GM21737 (cell line): ENCODE measurements around the gene DEPP1.

Experiments
- ATAC-seq: cut with Tn5 transposase; IDR thresholded peaks from one replicate; pipeline ENCODE4 v1.9.1; 2021; ENCODE audit warnings: mild to moderate bottlenecking, moderate library complexity; ENCODE audit not compliant: unreplicated experiment

Gene DEPP1

DNA sequence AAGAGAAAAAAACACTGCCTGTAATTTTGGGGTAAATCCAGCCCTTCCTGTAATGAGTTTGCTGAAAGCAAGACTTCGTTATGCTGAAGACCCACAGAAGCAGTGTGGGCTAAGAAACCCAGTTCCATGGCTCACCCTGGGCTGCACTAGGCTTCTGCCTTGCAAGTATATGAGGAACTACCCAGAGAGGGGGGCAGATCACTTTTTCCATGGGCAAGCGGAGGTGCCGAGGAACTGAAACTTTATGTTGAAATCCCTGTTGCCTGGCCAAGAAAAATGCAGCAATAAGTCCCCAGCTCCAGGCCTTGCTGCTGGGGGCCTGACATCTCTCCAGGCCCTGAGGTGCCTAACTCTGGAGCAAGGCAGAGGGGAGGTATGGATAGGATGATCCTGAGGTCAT lies 10.5 kb downstream of the DEPP1 start:
- no peak for ATAC-seq

DNA sequence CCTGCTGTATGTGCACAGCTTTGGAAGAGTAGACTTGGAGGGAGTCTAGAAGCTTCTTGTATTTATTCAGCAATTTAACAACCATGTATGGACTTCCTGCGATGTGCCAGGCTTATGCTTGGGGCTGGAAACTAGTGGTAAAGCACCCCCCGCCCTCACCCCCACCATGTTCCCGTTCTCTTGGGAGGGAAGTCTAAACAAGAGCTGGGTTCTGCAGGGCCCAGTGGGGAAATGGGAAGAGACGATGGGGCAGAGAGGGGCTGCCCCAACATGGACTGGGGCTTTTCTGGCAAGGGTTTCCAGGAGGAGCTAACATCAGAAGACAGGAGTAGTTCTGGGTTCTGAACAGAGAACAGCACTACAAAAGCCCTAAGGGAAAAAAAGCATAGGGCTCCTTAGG lies 11.0 kb downstream of the DEPP1 start:
- ATAC-seq = no peak

DNA sequence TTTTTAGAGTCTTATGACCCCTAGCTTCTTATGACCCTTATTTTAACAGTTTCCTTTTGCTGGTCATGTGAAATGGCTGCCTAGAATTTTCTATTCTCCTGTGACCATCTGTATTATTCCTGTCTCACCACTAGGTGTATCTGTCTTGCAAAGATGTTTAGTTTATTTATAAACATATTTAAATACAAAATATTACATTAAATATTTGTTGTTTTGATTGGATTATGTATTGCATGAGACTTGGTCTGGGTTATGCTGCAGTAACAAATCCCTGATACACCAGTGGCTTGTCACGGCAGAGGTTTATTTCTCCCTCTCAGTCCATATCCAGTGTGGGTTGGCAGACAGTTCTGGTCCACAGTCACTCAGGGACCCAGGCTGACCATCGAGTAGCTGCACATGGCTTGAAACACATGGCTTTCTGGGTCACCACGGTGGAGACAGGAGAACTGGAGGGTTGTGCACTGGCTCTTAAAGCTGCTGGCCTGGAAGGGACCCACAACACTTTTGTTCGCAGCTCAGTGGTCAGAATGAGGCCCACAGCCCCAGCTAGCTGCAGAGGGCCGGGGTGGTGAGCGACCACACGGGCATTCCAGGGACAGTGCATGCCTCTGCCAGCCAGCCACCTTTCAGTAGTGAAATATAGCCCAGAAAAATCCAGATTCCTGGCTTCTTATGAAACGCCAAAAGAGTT lies 11.6 kb downstream of the DEPP1 start:
- no peak for ATAC-seq

DNA sequence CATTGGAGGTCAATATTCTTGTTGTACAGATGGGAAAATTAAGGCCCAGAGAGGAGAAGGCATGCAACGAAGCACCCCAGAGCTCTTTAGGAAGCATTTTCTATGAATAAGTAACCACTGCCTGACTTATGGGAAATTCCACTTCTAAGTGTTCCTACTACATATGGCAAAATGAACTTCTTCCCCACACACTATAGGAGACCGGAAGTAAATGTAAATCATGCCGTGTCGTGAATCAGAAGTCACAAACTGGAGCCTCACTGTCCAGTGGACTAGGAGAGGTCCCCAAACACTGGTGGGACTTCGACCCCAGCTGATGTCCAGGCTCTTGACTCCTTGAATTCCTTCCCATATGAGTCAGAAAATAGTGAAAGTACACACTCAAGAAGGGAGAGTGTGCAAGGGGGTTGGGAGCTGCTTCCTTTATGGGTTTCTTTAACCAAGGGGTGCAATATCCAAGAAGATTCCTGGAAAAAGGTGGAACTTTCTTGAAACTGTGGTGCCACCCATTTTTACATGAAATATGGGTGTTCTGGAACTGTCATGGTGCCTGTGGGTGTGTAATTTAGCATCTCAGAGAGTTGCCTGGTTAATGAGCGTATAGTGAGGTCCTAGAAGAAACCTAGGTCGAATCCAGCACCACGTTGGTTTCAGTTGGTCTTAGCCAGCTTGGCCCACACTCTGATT lies 12.3 kb downstream of the DEPP1 start:
- peak; percentile 21 for ATAC-seq

DNA sequence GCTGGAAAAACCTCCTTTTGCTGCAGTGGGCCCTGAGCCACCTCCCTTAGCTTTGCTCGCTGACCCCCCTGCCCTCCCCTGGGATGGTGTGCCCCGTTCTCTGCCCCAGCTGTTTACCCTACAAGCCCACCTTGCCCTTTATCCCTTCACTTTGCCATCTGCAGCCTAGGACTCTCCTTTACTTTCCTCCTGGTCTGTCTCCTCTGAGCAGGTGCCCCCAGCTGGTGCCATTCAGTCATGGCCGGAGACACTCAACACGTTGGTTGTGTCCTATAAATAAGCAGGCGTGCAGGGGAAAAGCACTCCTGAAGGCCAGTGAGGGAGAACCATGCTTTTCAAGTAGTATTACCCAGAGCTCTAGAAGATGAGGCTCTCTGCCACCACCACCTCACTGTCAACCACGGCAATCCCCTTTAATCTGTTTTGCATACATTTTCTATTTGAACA lies 12.9 kb downstream of the DEPP1 start:
- peak; percentile 30 for ATAC-seq

DNA sequence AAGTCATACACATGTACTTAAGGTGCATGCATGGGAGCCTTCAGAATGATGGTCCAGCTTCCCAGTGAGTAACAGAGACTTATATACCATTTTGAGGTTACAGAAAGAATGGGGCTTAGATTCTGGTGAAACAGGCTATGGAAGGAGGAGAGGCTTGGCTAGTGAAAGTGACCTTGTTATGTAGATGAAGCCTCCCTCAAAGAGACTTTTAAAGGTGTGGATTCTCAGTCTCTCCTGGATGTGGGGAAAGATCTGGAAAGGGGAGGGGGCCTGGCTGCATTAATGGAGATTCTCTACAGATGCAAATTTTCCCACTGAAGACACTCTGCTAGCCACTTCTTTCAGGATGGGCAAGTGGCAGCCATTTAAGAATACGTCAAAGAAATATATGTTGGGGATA lies 13.5 kb downstream of the DEPP1 start:
- ATAC-seq = no peak

DNA sequence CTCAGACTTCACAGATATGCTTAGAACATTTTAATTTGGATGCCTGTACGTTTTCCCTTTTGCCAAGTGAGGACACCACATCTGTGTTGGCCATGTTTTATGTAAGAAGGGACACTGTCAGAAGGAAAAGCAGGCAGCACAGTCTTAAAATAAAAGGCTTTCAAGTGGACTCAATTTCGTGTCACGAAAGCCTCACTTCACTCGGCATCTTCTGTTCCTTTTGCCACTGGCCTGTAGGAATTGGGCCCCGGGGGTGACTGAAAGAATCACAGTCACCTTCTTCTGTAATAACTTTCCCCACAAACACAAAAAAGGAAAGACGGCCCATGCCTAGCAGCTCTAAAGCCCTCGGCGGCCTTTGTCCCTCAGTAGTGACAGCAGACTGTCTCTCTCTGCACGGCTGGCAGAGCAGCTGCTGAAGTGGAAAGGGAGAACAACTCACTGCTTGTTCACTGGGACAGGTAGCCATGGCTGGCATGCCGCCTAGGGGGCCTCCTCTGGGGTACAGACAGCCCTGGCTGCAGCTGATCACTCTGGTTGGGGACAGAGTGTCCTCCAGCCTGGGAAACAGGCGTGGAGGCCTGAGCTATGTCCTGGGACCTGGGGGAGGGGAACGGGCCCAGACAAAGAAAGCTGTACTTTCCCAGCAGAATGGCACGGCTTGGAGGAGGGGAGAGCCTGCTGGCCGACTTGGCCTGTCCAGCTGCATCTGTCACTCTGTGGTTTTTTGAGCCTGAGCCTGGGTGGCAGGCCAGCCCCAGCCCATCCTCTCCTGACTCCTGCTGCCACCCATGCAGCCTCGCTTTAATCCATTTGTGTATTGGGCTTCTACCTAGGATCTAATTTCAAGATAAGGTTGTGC lies 14.6 kb downstream of the DEPP1 start:
- ATAC-seq = no peak

DNA sequence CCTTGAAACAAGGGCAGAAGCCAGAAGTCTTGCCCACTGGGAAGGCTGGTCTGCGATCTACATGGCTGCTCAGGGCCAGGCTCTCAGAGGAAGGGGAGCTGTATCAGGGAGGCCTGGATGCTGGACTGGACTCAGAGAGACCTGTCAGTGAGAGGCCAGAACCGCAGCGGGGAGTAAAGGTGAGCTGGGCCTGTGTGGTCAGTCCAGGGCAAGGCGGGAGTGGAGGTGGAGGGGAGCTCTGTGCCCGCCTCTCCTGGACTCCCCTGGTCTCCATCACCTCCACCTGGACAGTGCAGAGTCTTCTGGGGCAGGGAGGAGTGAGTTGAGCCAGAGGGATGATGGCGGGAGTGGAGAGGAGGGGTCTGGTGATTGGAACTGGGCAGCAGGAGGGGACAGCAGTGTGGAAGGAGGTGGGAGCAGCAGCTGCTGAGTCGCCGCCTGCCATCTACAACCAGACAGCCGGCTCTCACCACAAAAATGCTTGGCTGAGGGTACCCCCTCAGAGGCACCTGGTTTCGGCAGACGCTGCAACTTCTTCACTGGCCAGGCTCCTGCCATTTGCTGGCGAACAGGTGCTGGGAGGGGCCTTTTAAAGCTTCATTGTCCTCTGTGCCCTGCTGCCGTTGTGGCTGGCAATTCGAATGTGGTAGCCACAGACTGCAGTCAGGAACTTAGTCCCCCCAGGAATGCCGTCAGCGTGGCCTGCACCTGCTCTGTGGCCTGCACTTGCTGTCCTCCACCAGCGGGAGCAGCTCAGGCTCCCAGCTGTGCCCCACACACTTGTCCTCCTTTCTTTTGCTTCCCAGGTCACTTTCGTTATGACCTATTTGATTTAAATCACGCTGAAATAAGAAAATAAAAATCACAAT lies 15.5 kb downstream of the DEPP1 start:
- ATAC-seq = no peak

DNA sequence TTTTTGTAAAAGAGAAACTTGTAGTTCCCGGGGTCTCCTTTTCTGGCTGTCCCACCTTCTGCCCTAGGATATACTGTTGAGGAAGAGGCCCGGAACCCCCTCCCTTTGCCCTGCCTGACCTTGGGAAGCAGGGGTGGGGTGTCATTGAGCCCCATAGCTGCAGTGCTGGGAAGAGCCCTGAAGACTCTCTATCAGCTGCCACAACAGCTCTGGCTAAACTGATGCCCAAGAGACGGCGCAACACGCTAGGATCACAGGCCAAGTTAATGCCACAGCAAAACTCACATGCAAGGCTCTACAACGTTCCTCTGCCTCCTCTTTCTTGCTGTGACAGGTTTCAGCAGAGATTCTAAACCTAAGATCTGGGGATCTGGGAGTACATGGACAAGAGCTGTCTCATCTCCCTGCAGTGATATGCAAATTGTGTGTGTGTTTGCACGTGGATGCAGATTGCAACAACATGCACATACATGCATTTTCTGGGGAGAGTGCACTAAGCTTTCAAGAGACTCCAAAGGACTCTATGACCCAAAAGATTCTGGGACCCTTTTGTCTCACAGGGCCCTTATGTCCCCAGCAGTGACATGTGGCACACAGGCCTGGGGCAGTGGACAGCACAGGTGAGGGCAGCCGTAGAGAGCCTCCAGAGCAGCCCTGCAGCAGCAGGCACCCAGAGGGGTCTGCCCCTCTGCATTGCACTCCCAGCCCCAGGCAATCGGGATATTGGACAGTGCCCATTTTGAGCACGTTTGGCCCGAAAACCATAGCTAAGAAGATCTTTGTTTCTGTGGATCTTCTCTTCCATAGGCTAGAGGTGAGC lies 16.5 kb downstream of the DEPP1 start:
- ATAC-seq = no peak

DNA sequence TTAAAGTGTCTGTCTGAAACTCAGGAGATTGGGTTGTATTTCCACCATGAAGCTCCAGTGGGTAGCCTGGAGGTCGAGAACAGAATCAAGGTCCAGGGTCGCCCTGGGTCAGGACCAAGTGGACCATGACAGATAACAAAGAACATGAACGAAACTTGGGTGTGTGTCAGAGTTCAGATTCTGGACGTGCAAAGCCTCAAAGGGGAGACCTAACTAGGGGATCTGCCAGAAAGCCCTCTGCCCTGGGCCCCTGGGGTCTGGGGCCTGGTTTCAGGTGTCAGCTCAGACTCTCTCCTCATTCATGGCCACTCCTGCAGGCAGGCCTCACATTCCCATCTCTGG lies 17.4 kb downstream of the DEPP1 start:
- ATAC-seq = no peak

DNA sequence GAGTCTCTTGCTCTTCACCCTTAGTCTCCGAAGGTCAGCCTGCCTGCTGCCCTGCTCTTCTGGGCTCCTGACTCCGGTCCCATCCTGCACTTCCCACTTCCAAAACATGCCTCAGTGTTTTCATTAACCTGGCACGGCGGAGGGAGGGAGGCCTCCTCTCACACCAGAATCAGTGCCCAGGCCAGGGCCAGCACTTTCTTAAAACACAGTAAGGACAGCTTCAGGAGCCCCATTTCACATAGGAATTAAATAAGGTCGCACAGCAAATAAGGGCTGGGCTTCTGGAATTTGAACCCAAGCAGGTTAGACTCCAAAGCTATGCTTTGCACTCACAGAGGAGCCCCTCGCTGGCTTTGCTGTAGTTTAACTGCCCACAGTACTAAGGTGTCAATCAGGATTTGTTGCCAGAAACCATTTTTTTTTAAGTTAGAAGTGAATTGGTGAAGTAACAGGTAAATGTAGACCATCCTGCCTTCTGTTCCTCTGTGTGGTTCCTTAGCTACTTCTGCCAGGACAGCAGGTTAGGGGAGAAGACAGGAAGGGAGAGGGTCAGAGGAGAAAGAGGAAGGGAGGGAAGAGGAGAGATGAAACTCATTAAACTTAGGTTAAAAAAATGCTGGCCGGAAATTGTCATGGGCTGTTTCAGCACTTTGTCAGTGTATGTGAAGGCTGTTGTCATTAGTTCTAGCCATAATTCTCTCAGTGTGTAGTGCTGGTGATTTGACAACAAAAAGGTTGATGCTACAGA lies 18.0 kb downstream of the DEPP1 start:
- no peak for ATAC-seq

DNA sequence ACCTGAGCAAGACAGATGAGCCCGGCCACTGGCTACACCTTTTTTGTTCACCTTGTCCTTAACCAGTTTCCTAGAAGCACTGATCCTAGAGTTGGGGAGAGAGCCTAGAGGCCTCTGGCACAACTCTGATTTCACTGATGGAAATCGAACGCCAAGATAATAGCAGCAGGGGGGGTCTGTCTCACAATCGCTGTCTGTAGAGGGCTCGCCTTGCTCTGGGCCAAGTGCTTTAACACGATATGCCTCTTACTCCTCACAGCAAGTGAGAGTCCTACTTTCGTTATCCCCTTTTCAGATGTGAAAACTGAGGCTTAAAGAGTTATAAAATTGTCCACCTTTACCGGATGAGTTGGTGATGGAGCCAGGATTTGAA lies 18.5 kb downstream of the DEPP1 start:
- ATAC-seq = no peak

DNA sequence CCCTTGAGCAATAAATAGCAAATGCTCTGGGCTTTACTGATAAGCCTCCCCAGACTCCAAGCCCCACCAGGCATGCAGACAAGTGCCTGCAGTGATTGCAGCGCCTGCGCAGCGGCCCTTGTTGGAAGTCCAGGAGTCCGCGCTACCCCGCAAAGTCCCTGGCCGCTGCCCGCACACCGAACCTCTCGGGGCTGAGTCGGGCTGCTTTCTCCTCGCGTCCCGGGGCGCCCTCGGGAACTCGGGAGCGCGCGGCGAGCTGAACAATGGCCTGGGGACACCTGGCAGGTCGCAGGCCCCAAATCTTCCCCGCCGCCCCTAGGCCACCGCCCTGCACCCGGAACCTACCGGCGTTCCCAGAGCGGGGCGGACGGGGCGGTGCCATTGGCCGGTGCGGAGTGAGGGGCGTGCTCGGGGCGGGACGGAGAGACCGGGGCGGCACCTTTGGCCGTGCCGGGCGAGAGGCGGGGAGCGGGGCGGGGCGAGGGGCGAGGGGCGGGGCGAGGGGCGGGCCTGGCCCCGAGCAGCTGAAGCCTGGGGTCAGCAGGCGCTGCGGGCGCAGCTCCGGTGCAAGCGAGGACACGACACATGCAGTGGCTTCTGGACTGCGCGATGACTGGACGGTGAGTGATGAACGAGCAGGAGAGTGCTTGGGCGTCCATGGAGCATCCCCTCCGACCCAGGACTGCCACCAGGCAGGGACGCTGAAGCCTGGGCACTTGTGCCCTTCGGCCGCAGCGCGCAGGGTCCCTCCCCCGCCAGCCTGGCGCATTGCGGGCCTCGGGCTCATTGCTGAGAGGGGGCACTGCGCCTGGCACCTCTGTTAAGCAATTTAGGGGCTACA lies 19.1 kb downstream of the DEPP1 start, which contains the start of gene RASSF4:
Gene RASSF4 (plus strand): TSS at position 556 of the 841 bp plus-strand sequence. CDS start 10,401 bp downstream, outside the sequence.
- peak; percentile 97 for ATAC-seq

DNA sequence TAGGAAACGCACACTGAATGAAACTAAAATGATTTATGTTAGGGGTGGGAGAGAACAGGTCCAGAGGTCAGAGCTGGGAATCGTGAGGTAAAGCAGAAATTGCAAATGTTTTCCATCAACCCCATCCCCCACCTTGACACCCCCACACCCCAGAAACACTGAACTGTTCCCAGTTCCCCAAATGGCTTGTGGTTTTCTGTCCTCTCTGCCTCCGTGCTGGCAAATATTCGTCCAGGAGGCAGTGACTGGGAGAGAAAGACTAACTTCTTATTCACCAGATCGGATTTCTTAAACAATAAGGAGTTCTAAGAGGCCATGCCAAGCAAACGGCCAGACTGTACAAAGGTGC lies 19.7 kb downstream of the DEPP1 start:
- no peak for ATAC-seq

DNA sequence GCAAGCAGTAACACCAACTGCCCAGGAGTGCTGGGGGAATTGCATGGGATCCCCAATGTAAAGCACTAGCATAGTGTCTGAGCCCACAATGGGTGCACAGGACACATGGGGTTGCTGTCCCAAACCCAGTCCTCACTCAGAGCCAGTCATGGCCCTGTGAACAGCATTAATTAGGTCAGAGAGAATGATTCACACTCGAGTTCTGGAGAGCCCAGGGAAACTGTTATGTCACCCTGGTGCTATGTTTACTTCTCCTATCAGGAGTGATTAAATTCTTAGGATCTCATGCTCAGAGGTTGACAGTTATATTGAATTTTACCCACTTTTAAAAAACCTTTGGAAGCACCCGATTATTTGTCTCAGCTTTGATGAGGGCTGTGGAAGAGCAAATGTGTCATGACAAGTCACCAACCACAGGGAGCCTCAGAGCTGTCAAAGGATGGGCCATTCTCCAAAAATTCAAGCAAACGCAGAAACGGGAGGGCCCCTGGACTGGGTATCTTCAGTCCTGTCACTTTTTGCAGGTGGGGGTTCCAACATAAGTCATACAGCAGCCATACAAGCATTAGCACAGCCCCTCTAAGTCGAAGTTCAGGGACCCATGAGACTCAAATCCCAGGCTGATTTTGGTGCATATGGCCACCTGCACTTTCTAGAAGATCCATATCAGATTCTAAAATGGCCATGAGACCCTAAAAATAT lies 20.3 kb downstream of the DEPP1 start:
- no peak for ATAC-seq

DNA sequence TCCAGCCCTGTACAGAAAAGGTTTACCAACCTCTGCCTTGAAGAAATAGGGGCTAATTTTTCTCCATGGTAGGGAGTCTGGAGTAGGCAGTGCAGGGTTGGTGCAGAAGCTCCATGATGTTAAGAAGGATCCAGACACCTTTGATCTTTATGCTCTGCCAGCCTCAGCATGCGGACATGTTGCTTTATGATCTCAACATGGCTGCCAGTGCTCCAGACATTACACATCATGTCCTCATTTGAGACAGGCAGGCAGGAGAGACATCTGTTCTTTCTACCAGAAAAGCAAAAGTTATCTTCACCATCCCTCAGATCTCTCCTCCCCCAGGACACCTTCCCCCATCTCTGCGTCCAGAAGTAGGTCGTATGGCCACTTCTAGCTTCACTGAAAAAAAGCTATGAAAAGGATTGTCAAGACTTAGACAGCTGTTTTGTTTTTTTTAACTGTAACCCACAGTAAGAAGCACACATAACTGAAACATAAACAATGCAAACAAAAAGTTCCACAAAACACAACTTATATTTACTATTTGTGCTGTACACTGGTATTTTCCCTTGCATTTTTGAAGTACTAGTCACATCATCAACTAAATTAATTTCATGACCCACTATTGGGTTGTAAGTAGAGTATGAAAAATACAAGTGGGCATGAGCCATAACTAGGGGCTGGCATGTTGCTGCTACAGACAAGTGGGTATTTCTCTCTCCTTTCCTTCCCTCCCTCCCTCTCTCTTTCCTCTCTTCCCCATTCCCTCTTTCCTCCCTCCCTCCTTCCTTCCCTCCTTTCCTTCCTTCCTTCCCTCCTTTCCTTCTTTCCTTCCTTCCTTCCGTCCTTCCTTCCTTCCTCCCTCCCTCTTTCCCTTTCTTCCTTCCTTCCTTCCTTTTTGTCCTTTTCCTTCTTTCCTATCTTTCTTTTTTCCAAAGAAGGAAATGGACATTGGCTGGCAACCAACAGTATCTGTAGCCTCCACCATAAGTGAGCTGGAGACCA lies 21.6 kb downstream of the DEPP1 start:
- no peak for ATAC-seq

DNA sequence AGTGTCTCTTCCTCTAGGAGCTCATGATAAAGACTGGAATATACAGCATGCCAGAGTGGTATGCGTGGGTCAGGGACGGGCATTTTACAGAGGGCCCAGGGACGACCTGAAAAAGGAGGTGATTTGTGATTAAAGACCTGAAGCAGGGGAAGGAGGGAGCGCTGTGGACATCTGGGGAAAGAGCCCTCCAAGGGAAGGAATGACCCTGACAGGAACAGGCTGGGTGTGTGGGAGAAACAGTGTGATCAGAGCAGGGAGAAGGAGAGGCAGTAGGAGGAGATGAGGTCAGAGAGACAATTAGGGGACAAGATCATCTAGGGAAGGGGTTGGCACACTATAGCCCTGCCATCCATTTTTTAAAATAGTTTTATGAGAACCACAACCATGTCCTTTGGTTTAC lies 22.4 kb downstream of the DEPP1 start:
- no peak for ATAC-seq
